Kidney epithelial cell (primary cell): ENCODE measurements around the gene KIF13A. TPM values are rescaled to one million over a fixed set of nuclear protein-coding genes. Genes with fewer than 3 reads are reported as not detected.
"Not testable (repeated sequence)": the region's sequence is repeated elsewhere in the genome, so short reads cannot be mapped to it uniquely, and the experiment has no call there.

Experiments used
- DNase-seq: peaks from one replicate; pipeline ENCODE4 v3.0.0-alpha.2; 2010; ENCODE audit warnings: low read depth
- H3K27me3 ChIP-seq: 2 replicates; pipeline ENCODE4 v1.6.0; 2011; ENCODE audit warnings: low read length; ENCODE audit not compliant: control insufficient read depth, insufficient read depth
- H3K36me3 ChIP-seq: 2 replicates; pipeline ENCODE4 v1.5.1; 2011; ENCODE audit warnings: low read length; ENCODE audit not compliant: control insufficient read depth, insufficient read depth
- H3K4me3 ChIP-seq: 2 replicates; pipeline ENCODE4 v1.5.1; 2011; ENCODE audit warnings: low read depth, mild to moderate bottlenecking, control low read depth, low read length
- total RNA-seq: library from RNA; depleted of rRNA; stranded (reverse); fragments of >200 nt; gene quantifications from 2 replicates; pipeline ENCODE4 v1.2.3, GENCODE V29; 2015
- TF ChIP-seq, protein P1 (sequence below): IDR thresholded peaks from 2 replicates; pipeline ENCODE4 v1.5.1; 2011; ENCODE audit warnings: mild to moderate bottlenecking, moderate library complexity, low read length, control low read depth, inconsistent platforms; ENCODE audit not compliant: insufficient read depth, poor library complexity, severe bottlenecking

The KIF13A gene
- total RNA-seq, 1 donor from 2014 or later: 30.9 TPM

GRCh38 chr6:17948725-17949124 is 38.7 kb downstream of the KIF13A start:
- TF ChIP-seq, protein P1, sequence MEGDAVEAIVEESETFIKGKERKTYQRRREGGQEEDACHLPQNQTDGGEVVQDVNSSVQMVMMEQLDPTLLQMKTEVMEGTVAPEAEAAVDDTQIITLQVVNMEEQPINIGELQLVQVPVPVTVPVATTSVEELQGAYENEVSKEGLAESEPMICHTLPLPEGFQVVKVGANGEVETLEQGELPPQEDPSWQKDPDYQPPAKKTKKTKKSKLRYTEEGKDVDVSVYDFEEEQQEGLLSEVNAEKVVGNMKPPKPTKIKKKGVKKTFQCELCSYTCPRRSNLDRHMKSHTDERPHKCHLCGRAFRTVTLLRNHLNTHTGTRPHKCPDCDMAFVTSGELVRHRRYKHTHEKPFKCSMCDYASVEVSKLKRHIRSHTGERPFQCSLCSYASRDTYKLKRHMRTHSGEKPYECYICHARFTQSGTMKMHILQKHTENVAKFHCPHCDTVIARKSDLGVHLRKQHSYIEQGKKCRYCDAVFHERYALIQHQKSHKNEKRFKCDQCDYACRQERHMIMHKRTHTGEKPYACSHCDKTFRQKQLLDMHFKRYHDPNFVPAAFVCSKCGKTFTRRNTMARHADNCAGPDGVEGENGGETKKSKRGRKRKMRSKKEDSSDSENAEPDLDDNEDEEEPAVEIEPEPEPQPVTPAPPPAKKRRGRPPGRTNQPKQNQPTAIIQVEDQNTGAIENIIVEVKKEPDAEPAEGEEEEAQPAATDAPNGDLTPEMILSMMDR: no peak
- no peak for DNase-seq
- H3K36me3 ChIP-seq: no peaks in the 10 kb centered on the region
- H3K4me3 ChIP-seq: no peak overlapping the region
- H3K27me3 ChIP-seq: no peaks in the 10 kb centered on the region

- H3K27me3 ChIP-seq, H3K36me3 ChIP-seq, DNase-seq, H3K4me3 ChIP-seq: not testable (repeated sequence)
Observed at GRCh38 chr6:17947574-17947973, 39.9 kb downstream of the KIF13A start.

- Histone ChIP-seq H3K4me3 (no peak overlapping the region), H3K27me3 (no peaks in the 10 kb centered on the region), H3K36me3 (no peaks in the 10 kb centered on the region)
- no peak for DNase-seq
- TF ChIP-seq, protein P1: no peak
Observed at GRCh38 chr6:17945575-17945974, 41.9 kb downstream of the KIF13A start.

DNA sequence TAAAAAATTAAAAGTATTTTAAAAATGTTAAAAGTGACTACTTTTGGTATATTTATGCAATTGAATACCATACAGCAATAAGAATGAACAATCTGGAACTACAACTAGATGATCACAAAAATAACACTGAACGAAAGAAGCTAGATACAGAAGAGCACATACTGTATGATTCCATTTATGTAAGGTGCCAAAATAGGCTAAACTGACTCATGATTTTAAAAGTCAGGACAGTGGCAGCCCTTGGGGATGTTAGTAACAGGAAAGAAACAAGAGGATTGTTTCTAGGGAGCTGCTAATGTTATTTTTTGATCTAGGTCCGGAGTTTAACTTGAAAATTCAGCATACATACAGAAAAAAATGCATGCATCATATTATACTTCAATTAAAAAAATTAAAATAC is 42.3 kb downstream of the KIF13A start:
- no peak overlapping the region for H3K4me3 ChIP-seq
- DNase-seq: no peak
- TF ChIP-seq, protein P1: no peak
- no peaks in the 10 kb centered on the region for H3K36me3 ChIP-seq
- H3K27me3 ChIP-seq: no peaks in the 10 kb centered on the region

DNA sequence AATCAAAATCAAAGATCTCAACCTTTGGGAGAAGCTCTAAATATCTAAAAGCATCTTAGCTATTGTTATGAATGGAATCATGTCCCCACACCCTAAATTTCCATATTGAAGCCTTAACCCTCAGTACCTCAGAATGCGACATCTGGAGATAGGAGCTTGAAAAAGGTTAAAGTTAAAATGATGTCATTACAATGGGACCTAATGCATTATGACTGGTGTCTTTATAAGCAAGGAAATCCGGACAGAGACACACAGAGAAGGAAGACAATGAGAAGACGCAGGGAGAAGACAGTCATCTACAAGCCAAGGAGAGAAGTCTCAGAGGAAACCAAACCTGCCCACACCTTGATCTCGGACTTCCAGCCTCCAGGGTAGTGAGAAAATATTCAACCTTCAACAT is 46.1 kb downstream of the KIF13A start:
- DNase-seq: no peak
- TF ChIP-seq, protein P1: no peak
- Histone ChIP-seq H3K27me3 (no peaks in the 10 kb centered on the region), H3K4me3 (no peak overlapping the region), H3K36me3 (no peaks in the 10 kb centered on the region)

GRCh38 chr6:17940151-17940792 is 47.2 kb downstream of the KIF13A start:
- Histone ChIP-seq H3K4me3 (no peak overlapping the region), H3K36me3 (no peaks in the 10 kb centered on the region), H3K27me3 (no peaks in the 10 kb centered on the region)
- TF ChIP-seq, protein P1: no peak
- no peak for DNase-seq
